Measurements from ENCODE around the gene ITGB4.

DNA sequence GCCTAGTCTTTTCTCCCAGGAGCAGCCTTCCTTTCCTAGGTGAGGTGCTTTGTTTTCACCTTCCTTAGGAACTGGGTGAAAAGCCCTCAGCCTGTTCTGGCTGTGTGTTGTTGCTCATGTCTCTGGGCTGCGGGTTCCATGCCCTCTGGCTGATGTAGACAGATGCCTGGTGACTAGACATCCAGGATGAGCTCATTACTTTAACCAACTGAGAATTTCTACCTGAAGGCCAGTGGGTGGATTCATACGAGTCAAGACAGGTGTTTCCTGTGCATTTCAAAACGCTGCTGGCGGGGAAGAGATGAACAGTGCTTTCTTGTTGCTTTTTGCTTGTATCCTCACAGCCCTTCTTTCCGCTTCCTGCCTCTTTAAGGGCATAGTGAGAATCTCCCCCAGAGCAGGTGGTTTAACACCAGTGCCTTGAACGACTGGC, 31.8 kb upstream of the ITGB4 start:
- TF ChIP-seq EP300 (IDR thresholded peaks at IDR 0.05), result no peak
- TF ChIP-seq, protein P1, sequence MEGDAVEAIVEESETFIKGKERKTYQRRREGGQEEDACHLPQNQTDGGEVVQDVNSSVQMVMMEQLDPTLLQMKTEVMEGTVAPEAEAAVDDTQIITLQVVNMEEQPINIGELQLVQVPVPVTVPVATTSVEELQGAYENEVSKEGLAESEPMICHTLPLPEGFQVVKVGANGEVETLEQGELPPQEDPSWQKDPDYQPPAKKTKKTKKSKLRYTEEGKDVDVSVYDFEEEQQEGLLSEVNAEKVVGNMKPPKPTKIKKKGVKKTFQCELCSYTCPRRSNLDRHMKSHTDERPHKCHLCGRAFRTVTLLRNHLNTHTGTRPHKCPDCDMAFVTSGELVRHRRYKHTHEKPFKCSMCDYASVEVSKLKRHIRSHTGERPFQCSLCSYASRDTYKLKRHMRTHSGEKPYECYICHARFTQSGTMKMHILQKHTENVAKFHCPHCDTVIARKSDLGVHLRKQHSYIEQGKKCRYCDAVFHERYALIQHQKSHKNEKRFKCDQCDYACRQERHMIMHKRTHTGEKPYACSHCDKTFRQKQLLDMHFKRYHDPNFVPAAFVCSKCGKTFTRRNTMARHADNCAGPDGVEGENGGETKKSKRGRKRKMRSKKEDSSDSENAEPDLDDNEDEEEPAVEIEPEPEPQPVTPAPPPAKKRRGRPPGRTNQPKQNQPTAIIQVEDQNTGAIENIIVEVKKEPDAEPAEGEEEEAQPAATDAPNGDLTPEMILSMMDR (IDR thresholded peaks at IDR 0.05), result no peak
- TF ChIP-seq POLR2A (IDR thresholded peaks at IDR 0.05), result no peak

All from ovary (tissue), 3 donors.